RWPE2 (cell line): Measurements from ENCODE around the gene PROSER1.
"Not testable (repeated sequence)": the region's sequence is repeated elsewhere in the genome, so short reads cannot be mapped to it uniquely, and the experiment has no call there.

Experiments
- ATAC-seq: fragments of 200-7000 bp; cut with Tn5 transposase; 3 replicates; pipeline ENCODE4 v1.9.1; 2021; ENCODE audit warnings: low read depth
- DNase-seq: peaks from one replicate; pipeline ENCODE4 v3.0.0-alpha.2; 2020; ENCODE audit warnings: low spot score
- H3K27ac ChIP-seq: fragments of 450-650 bp; 2 replicates; pipeline ENCODE4 v1.5.1; 2017; ENCODE audit warnings: mild to moderate bottlenecking; ENCODE audit not compliant: poor library complexity, severe bottlenecking
- H3K27me3 ChIP-seq: fragments of 250-450 bp; sonication (Bioruptor Pico); 2 replicates; pipeline ENCODE4 v1.5.1; 2021; ENCODE audit warnings: mild to moderate bottlenecking, moderate library complexity; ENCODE audit not compliant: insufficient read depth, poor library complexity, severe bottlenecking
- H3K36me3 ChIP-seq: fragments of 250-450 bp; sonication (Bioruptor Pico); 2 replicates; pipeline ENCODE4 v1.5.1; 2020; ENCODE audit warnings: low read depth, mild to moderate bottlenecking, moderate library complexity
- H3K4me1 ChIP-seq: fragments of 250-450 bp; sonication (Bioruptor Pico); 2 replicates; pipeline ENCODE4 v1.5.1; 2021; ENCODE audit warnings: mild to moderate bottlenecking, moderate library complexity; ENCODE audit not compliant: insufficient read depth, poor library complexity, severe bottlenecking
- H3K4me3 ChIP-seq: fragments of 250-450 bp; sonication (Bioruptor Pico); 2 replicates; pipeline ENCODE4 v1.5.1; 2021; ENCODE audit warnings: mild to moderate bottlenecking, moderate library complexity; ENCODE audit not compliant: severe bottlenecking
- H3K9me3 ChIP-seq: fragments of 250-450 bp; sonication (Bioruptor Pico); 2 replicates; pipeline ENCODE4 v1.5.1; 2021; ENCODE audit warnings: mild to moderate bottlenecking, moderate library complexity; ENCODE audit not compliant: severe bottlenecking
- TF ChIP-seq, protein P1 (sequence below): fragments of 450-650 bp; IDR thresholded peaks from one replicate; pipeline ENCODE4 v1.5.1; 2017; ENCODE audit warnings: mild to moderate bottlenecking, moderate library complexity; ENCODE audit not compliant: poor library complexity, severe bottlenecking

The PROSER1 gene

DNA sequence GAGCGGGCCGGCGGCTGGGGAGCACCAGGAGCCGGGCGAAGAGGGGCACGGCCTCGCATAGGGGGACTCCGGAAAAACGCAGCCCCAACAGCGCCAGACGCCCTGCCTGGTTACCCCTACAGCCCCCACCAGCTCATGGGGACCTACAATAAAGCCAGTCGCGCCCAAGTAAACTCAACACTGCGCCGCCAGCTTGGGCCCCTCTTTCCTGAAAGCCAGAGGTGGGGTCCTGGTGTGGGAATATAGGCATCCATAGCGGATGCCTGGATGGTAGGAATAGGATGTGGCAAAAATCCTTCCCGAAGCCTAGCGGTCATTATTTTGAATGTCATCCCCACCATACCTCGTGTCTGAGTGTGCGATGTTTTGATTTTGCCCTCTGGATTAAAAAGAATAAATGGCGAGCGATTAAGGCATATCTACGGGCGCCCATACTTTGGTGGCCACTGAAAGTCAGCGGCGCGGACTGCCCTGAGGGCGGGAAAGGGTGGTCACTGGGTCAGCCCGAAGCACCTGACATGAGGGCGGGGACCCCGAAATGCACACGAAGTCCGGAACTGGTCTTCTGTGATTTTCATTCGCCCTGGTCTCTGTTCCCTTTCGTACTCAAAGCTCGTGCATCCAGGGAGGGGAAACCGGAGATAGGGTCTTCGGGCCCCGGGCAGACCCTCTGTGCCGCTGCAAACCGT lies at the start of gene PROSER1, which contains the start of gene NHLRC3:
Gene PROSER1, minus strand, starts transcription at position 210 of the 689 bp plus-strand sequence. CDS start 847 bp downstream, outside the sequence.
Gene NHLRC3, plus strand, starts transcription at position 577 of the 689 bp plus-strand sequence. CDS start 184 bp downstream, outside the sequence.
- peak within 1 kb of the TSS; percentile 47 for H3K27ac ChIP-seq
- H3K27me3 ChIP-seq: no peaks in the 10 kb centered on the region
- no peaks in the 10 kb centered on the region for H3K9me3 ChIP-seq
- peak within 1 kb of the TSS; percentile 99 for H3K4me3 ChIP-seq
- ATAC-seq (peak; percentile 85), DNase-seq (peak; percentile 94)
- H3K4me1 ChIP-seq: peaks cover 3% of the 10 kb centered on the region
- TF ChIP-seq, protein P1, sequence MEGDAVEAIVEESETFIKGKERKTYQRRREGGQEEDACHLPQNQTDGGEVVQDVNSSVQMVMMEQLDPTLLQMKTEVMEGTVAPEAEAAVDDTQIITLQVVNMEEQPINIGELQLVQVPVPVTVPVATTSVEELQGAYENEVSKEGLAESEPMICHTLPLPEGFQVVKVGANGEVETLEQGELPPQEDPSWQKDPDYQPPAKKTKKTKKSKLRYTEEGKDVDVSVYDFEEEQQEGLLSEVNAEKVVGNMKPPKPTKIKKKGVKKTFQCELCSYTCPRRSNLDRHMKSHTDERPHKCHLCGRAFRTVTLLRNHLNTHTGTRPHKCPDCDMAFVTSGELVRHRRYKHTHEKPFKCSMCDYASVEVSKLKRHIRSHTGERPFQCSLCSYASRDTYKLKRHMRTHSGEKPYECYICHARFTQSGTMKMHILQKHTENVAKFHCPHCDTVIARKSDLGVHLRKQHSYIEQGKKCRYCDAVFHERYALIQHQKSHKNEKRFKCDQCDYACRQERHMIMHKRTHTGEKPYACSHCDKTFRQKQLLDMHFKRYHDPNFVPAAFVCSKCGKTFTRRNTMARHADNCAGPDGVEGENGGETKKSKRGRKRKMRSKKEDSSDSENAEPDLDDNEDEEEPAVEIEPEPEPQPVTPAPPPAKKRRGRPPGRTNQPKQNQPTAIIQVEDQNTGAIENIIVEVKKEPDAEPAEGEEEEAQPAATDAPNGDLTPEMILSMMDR: no peak
- peaks cover 24% of the 10 kb centered on the region for H3K36me3 ChIP-seq

DNA sequence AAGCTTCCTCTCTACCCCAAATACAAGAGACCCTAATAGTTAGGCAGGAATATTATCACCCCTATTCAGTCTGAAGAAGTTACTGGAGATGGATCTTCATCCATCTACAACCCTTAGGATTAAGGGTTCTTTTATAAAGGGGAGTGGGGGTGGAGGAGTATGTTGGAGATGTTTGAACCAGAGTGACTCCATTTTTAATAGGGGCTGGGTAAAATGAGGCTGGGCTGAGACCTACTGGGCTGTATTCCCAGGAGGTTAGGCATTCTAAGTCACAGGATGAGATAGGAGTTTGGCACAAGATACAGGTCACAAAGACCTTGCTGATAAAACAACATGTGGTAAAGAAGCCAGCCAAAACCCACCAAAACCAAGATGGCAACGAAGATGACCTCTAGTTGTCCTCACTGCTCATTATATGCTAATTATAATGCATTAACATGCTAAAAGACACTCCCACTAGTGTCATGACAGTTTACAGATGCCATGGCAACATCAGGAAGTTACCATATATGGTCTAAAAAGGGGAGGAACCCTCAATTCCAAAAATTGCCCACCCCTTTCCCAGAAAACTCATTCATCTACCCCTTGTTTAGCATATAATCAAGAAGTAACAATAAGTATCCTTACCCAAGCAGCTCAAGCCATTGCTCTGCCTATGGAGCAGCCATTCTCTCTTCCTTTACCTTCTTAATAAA lies 48.5 kb upstream of the PROSER1 start:
- H3K36me3 ChIP-seq, H3K27ac ChIP-seq, H3K4me1 ChIP-seq, H3K9me3 ChIP-seq, DNase-seq, H3K4me3 ChIP-seq, H3K27me3 ChIP-seq, ATAC-seq: not testable (repeated sequence)

GRCh38 chr13:39073983-39074382 lies 36.1 kb upstream of the PROSER1 start:
- H3K36me3 ChIP-seq: no peaks in the 10 kb centered on the region
- H3K27me3 ChIP-seq: no peaks in the 10 kb centered on the region
- TF ChIP-seq, protein P1: no peak
- no peak overlapping the region for H3K4me3 ChIP-seq
- H3K4me1 ChIP-seq: no peaks in the 10 kb centered on the region
- no peak overlapping the region for H3K27ac ChIP-seq
- peak; percentile 42; the same call in 1 of the 3 replicates for ATAC-seq
- no peak for DNase-seq
- no peaks in the 10 kb centered on the region for H3K9me3 ChIP-seq

DNA sequence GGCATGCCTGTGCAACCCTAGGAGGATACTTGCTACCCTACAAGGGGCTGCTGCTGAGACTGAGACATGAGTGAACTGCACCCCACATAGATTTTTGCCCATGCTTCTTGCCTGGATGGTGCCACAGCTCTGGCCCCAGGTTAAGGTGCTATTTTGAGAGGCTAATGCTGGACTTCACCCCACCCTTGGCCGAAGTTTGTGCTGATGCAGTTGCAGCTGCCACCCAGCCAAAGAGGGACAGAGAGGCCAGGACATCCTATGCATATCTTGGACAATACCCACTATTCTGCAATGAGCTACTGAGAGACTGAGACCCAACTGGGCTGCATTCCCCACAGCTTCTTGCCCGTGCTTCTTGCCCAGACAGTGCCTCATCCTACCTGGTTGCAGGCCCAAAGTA lies 35.0 kb upstream of the PROSER1 start:
- DNase-seq: no peak
- ATAC-seq: no peak
- no peaks in the 10 kb centered on the region for H3K27me3 ChIP-seq
- no peaks in the 10 kb centered on the region for H3K4me1 ChIP-seq
- no peak overlapping the region for H3K27ac ChIP-seq
- no peaks in the 10 kb centered on the region for H3K36me3 ChIP-seq
- H3K9me3 ChIP-seq: no peaks in the 10 kb centered on the region
- TF ChIP-seq, protein P1: no peak
- H3K4me3 ChIP-seq: no peak overlapping the region

DNA sequence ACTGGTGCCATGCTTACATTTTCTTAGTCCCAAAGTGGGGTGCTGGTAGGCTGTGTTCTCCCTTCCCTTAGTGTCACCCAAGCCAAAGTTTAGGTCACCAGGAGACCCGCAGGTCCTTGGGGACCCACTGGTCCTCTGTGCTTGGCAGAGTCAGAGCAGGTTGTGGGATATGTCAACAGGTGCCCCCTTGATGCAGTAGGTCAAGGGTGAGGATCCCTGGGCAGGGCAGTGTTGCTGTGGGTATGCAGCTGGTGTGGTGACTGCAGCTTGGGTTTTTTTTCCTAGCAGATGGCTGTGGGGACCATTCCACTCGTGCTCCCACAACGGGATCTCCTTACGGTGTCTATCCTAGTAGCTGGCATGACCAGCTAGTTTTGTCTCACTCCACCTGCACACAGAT lies 24.1 kb upstream of the PROSER1 start:
- DNase-seq (no peak), ATAC-seq (no peak)
- H3K4me3 ChIP-seq: no peak overlapping the region
- no peaks in the 10 kb centered on the region for H3K27me3 ChIP-seq
- H3K9me3 ChIP-seq: no peaks in the 10 kb centered on the region
- H3K27ac ChIP-seq: no peak overlapping the region
- H3K36me3 ChIP-seq: no peaks in the 10 kb centered on the region
- TF ChIP-seq, protein P1: no peak
- no peaks in the 10 kb centered on the region for H3K4me1 ChIP-seq
